ENCODE measurements around the gene GSTT4.
"Not testable (repeated sequence)": the region's sequence is repeated elsewhere in the genome, so short reads cannot be mapped to it uniquely, and the experiment has no call there.

The GSTT4 gene

GRCh38 chr22:24023204-24023789 lies 18.0 kb upstream of the GSTT4 start:
- peak in 1 of 2 experiments; percentile 5 for DNase-seq

DNA sequence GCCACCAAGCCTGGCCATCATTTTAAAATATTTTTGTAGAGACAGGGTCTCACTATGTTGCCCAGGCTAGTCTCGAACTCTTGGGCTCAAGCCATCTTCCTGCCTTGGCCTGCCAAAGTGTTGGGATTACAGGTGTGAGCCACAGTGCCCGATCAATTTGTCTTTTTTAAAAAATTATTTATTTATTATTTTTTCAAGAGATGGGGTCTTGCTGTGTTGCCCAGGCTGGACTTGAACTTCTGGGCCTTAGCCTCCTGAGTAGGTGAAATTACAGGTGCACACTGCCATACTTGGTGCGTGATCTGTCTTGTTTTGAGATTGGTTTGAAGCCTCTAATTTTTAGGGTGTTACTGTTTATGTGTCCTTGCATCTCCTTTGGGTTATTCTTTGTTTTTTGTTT lies 16.1 kb upstream of the GSTT4 start:
- DNase-seq: no peak

DNA sequence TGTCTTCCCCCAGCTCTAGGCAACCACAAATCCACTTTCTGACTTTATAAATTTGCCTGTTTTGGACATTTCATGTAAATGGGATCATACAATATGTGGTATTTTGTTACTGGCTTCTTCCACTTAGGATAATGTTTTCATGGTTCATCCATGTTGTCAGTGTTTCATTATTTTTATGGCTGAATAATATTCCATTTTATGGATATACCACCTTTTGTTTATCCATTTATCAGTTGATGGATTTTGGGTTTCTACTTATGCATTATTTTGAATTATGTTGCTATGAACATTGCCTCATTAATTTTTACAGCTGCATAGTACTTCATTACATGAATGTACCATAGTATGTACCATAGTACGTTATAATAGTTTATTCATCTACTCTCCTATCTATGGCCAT lies 10.9 kb upstream of the GSTT4 start:
- no peak for DNase-seq

GRCh38 chr22:24011735-24012068 lies 6.4 kb upstream of the GSTT4 start:
- no peak for DNase-seq

DNA sequence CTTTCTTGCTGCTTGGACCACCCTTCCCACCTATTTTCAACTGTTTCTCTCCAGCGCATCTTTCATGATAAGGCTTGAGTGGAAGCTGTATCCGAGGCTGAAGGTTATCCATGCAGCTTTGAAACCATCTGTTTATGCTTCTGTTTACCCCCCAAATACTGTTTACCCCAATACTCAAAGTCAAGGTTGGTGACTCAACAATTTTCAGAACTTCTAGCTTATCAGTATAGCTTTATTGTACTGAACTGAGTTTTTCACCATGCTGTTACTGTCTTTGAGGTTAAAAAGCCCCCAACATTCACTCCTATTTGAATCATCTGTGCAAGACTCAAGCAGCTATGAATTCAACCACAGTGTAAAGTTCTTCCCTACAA lies 4.8 kb upstream of the GSTT4 start:
- no peak for DNase-seq

- DNase-seq: no peak
These were observed 4.2 kb upstream of the GSTT4 start for GRCh38 chr22:24009227-24010017.

GRCh38 chr22:24008381-24009226 lies 3.4 kb upstream of the GSTT4 start:
- no peak for DNase-seq

GRCh38 chr22:24008022-24008283 lies 2.7 kb upstream of the GSTT4 start:
- no peak for DNase-seq

- no peak for DNase-seq
These were observed 2.2 kb upstream of the GSTT4 start for GRCh38 chr22:24007253-24008021.

GRCh38 chr22:24006914-24007214 lies 1.6 kb upstream of the GSTT4 start:
- no peak for DNase-seq

- no peak for DNase-seq
These were observed 1.1 kb upstream of the GSTT4 start for GRCh38 chr22:24006207-24006913.

- no peak for DNase-seq
These were observed 1.4 kb downstream of the GSTT4 start for GRCh38 chr22:24003887-24004286.

DNA sequence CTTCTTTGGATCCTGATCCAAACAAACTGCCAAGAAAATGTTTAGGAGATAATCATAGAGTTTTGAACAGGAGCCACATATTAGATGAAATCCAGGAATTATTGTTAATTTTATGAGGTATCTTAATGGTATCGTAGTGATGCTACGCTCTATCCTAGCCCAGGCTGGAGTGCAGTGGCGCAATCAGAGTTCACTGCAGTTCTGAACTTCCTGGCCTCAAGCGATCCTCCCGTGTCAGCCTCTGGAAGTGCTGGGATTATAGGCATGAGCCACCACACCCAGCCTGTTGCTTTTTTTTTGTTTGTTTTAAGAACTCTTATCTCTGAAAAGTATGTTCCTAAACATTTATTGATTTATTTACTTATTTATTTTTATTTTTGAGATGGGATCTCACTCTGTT lies 2.4 kb downstream of the GSTT4 start:
- DNase-seq: no peak

DNA sequence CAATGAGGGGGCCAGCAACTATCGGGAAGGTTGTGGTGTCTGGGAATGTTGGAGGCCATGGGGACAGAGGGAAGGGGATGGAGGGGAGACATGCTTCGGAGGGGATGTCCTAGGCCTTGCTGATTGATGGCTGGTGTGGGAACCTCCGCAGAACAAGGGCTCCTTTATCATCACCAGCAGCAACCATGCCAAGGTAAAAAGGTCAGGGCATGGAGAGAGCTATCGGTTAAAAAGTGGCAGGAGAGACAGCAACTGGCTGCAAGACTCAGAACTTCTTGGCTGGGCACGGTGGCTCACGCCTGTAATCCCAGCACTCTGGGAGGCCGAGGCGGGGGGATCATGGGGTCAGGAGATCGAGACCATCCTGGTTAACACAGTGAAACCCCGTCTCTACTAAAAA lies 3.0 kb downstream of the GSTT4 start:
- no peak for DNase-seq

DNA sequence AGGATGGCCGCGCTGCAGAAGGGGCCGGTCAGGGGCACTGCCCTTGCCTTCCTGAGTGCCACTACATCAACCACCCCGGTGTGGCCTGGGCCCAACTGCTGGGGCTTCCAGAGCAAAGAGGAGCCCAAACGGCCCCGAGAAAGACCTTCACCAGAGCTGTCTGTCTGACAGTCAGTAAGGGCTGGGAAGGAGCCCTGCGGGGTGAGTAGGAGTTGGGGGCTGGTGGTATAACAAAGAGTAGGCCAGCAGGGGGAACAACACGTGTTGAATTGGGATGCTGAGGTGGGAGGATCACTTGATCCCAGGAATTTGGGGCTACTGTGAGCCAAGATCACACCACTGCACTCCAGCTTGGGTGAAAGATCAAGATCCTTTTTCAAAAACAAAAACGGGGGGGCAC lies 3.9 kb downstream of the GSTT4 start:
- DNase-seq: no peak

GRCh38 chr22:23999779-24000178 lies 5.5 kb downstream of the GSTT4 start:
- DNase-seq: not testable (repeated sequence)

DNA sequence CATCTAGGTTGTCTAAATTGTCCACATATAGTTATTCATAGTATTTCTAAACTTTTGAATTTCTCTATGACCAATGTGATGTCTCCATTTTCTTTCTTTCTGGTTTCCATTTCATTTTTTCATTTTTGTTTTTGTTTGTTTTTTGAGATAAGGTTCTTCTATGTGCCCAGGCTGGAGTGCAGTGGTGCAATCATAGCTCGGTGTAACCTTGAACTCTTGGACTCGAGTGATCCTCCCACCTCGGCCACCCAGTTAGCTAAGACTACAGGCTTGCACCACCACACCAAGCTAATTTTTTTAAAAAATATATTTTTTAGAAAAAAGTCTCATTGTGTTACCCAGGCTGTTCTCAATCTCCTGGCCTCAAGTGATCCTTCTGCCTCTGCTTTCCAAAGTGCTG lies 8.2 kb downstream of the GSTT4 start:
- no peak for DNase-seq

- DNase-seq: not testable (repeated sequence)
These were observed 11.6 kb downstream of the GSTT4 start for GRCh38 chr22:23993581-23994177.

GRCh38 chr22:23993080-23993479 lies 12.2 kb downstream of the GSTT4 start:
- DNase-seq: not testable (repeated sequence)

DNA sequence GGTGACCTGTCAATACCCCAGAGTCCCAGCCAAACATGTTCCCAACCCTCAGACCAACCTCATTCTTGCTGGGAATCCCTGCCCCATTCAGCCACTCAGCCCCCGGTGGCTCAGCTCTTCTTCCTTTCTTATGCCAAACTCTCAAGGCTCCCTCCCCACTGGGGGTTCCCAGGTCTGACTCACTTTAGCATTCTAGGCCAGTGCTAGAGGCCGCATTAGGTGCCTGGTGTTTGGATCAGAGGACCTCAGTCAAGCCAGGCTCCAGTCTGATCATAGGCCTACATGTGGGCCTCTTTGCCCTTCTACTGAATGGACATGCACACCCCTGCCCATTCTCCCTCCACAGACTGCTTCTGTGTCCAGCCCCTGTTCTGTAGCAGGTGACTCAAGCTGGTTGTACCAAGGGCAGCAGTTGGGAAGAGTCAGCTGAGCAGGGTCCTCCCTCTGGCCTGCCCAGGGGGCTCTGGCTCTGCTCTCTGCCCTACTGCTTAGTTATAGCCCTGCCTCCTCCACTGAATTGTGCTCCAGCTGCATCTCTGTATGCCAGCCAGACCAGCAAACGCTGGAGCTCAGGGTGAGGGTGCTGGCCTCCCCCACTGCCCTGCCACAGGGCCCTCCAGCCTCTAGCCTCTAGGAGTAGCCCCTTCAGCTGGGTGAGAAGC lies 15.5 kb downstream of the GSTT4 start:
- not testable (repeated sequence) for DNase-seq

DNA sequence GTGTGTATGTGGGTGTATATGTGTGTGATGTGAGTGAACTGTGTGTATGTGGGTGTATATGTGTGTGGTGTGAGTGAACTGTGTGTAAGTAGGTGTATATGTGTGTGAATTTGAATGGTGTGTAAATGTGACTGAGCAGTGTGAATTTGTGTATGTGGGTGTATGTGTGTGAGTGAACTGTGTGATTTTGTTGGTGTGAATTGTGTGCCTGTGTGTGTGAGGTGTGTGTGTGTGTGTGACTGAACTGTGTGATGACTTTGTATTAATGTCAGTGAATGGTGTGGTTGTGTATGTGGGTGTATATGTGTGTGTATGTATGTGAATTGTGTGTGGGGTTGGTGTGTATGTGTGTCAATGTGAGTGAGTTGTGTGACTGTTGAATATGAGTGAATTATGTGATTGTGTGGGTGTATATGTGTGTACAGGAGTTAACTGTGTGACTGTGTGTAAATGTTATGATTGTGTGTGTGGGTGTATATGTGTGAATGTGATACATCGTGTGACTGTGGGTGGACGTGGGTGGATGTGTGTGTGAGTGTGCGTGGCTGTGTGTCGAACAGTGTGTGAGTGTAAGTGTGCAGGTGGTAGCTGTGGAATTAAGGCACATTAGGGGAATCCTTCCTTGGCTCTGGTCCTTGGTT lies 18.6 kb downstream of the GSTT4 start:
- not testable (repeated sequence) for DNase-seq

Measured in SW 1271 (cell line).